T-helper 2 cell treated with Interferon-gamma antibody and Interleukin-4, amounts not matched to agents 100 ng/mL and 5 ng/mL, for 36 hours (primary cell): Measurements from ENCODE around the gene DTHD1. TPM values are rescaled to one million over a fixed set of nuclear protein-coding genes. Genes with fewer than 3 reads are reported as not detected.

ENCODE experiments used
- intact Hi-C: fragments of 100-400 bp; cut with micrococcal nuclease; formaldehyde crosslinking; loops from one replicate; pipeline ENCODE4 v1.15.1; 2023
- total RNA-seq: library from RNA; stranded (reverse); gene quantifications from 2 replicates; pipeline ENCODE4 v1.2.3, GENCODE V29; 2022

Gene DTHD1
- total RNA-seq: 0.07 and 0.09 TPM in 2 replicates

DNA sequence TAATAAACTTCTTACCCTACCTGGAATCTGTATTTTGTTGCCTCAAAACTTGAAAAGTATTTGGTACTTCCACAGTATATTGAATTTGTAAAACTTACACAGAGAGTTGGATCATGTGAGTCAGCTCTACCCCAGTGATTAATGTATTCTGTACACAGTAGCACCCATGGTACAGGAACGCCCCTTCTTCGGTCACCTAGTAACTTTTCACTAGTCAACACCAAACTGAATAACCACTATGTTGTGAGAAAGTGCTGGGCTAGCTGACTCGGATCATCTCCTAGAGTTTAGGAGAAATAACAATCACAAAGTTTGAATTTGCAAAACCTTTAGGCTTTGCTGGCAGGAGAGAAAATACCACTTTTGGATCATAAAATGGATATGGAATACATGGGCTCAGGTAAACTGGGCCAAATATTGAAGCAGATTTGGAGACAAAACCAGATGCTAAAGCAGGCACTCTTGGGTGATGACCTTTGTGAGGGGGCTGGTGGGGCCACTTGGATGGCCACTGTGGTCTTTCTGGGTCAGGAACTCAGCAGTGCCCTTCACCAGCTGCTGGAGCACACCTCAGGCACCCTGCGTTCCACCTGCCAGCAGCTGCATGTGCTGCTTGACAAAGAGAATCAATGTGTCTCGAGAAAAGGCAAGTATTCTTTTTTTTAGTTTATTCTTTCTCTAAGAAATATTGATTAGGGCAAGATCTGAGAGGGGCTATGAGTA is at the start of gene DTHD1:
Gene DTHD1 (plus strand): TSS at position 233 of the 723 bp plus-strand sequence. CDS start 143 bp downstream, at position 376.
- intact Hi-C loops: no loop called here

GRCh38 chr4:36233567-36234266 is 47.7 kb upstream of the DTHD1 start:
- intact Hi-C loops: no loop called here

GRCh38 chr4:36235306-36235705 is 46.1 kb upstream of the DTHD1 start:
- intact Hi-C loops: no loop called here

DNA sequence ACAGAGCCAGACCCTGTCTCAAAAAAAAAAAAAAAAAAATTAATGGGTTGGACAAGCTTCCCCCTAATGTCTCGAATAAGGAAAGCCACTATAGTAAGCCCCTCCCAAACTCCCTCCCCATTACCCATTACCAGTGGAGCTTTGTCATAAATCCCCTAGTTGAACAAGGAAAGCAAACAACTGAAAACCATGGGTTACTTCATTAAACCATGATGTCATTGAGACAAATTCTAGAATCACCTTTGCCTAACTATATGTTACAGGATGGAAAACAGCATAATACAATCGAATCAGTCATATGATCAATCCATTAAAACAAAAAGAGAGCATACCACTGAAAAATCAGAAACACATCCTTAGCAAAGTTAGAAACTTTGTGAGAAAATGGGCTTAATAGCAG is 45.3 kb upstream of the DTHD1 start:
- intact Hi-C loops: no loop called here

GRCh38 chr4:36237366-36238313 is 43.8 kb upstream of the DTHD1 start:
- intact Hi-C loops: no loop called here

- intact Hi-C loops: loop anchor here (2.0 to 5.0 kb wide), 3 partner anchors 17 to 1446 kb away; partner anchors contain the start of gene RELL1
Measured at GRCh38 chr4:36241771-36242170, 39.6 kb upstream of the DTHD1 start.

DNA sequence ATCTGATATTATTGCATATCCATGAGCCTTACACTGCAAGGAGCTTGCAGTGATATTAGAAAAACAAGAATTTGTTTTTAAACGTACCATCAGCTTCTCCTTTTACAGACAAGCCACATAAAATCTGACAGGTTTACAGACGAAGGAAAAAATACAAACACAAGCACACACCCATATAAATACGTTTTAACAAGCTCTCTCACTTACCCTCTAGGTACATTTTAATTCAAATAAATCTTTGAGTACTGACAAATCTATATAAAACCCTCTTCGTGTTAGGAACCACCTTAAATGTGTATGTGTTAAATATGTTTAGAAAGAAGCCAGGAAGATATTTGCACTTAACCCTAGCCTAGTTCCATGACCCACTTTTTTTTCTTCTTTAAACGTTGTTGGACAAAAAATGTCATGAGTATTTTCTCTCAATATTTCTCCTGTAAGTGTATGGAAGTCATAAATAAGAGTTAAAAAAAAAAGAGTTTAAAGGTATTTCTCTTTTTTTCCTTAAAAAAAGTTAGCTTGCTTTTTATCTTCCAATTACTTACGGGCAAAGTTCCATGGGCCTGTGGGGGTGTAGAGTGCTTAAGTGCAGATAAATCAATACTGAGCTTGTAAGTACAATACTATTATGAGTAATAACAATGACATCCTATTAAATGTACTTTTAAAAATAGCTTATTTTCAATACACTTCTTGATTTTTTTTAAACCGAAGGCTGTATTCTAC is 38.6 kb upstream of the DTHD1 start:
- intact Hi-C loops: loop anchor here (5.0 kb wide), 2 partner anchors 35 to 1445 kb away; partner anchors contain the start of gene RELL1

- intact Hi-C loops: loop anchor here (1.0 to 5.0 kb wide), 6 partner anchors 12 to 1444 kb away; partner anchors contain the start of gene RELL1
Measured at GRCh38 chr4:36243355-36244256, 37.8 kb upstream of the DTHD1 start.

DNA sequence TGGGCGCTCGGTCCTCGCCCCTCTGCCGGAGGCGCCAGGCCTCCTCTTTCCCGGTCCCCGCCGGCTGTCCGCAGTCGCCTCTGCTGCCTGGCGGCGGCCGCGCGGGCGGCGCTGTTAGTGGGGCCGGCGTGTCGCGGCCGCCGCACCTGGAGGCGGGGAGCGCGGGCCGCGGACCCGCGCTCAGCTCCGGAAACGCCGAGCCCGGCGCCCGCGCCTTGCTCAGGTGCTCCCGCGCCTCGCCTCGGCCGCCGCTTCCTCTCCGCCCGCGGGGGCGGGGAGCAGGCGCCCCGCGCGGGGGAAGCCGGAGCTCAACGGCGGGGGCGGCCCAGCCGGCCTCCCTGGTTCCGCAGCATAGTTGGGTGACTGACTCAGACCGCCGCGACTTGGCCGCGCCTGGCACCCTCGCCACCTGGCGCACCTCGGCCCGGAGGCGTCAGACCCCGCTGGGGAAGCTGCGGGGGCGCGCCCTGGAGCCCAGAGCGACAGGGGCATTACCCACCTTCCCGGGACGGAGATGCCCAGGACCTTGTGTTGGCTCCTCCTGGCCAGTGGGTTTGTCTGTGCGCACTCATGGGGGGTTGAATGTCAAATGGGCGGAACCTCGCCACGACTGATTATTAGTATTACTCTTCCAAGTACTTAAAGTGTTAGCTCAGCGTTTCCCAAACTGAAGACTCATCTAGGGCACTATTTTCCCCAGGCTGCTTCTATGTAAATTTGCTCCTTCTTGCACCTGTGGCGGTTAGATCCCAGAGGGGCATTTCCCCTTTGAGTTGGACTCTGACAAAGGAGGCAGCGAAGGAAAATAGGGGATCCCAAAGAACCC is 36.9 kb upstream of the DTHD1 start, which contains the start of gene ARAP2:
Gene ARAP2 (minus strand): TSS at position 258 of the 826 bp plus-strand sequence. CDS start 15,028 bp downstream, outside the sequence.
- intact Hi-C loops: loop anchor here (1.0 to 5.0 kb wide), 6 partner anchors 11 to 1443 kb away; partner anchors contain the start of gene RELL1

DNA sequence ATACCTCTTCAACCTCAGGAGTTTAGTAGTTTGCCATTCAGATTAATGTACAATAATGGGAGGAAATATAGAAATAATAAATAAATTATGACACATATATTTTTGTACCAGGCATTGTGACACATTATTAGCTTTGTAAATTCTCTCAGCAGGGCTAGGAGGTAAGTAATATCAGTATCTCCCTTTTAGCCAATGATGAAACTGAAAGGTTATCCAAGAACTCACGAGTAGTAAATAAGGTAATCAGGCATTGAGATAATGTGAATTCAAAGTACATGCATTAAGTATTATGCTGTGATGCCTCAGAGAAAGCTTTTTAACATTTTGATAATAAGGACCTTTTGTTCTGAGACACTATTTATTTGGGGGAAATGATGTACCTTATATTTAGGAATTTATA is 31.8 kb upstream of the DTHD1 start:
- intact Hi-C loops: no loop called here

GRCh38 chr4:36251983-36252382 is 29.4 kb upstream of the DTHD1 start:
- intact Hi-C loops: no loop called here

DNA sequence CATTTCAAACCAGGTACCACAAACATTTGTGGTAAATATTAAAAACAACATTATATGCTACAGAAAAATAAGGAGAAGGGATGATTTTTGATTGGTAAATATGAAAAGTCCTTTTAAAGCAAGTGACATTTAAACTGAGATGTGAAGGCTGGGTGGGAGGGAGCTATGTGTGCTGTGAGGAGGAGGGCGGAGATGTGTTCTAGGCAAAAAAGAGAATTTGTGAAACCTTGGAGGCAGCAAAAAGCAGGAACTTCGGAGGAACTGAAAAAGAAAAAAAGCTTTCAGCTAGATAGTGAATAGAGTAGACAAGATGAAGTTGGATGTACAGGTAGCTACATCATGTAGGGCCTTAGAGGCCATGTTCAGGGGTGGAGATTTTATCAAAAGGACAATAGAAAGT is 27.0 kb upstream of the DTHD1 start:
- intact Hi-C loops: no loop called here

DNA sequence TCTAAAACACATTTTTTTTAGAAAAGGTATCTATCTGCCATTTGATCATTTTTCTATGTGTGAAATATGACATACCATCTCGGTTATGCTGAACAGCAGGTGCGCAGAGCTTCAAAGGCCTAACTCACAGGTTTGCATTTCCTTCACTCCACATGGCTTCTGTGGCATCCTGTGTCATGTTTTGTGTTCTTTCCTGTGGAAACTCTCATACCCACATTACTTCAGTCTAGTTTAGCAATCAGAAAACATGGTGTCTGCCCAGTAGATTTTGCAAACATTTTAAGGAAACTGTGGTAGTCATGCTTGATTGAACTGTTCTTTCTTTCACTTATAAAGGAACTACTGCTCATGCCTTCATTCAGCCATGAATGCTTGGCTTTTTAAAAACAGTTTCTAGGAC is 25.8 kb upstream of the DTHD1 start:
- intact Hi-C loops: loop anchor here (1.0 kb wide), 5 partner anchors 11 to 139 kb away; partner anchors contain the start of gene ARAP2

GRCh38 chr4:36256398-36256891 is 25.0 kb upstream of the DTHD1 start:
- intact Hi-C loops: no loop called here

- intact Hi-C loops: no loop called here
Measured at GRCh38 chr4:36260731-36261130, 20.7 kb upstream of the DTHD1 start.

GRCh38 chr4:36264207-36264826 is 17.1 kb upstream of the DTHD1 start:
- intact Hi-C loops: no loop called here

GRCh38 chr4:36267486-36268268 is 13.7 kb upstream of the DTHD1 start:
- intact Hi-C loops: no loop called here
